HG03060 (cell line): ENCODE results near the gene SRGAP3.

Experiments
- ATAC-seq: cut with Tn5 transposase; IDR thresholded peaks from one replicate; pipeline ENCODE4 v1.9.1; 2021; ENCODE audit warnings: low read depth, moderate number of reproducible peaks; ENCODE audit not compliant: unreplicated experiment

The SRGAP3 gene

DNA sequence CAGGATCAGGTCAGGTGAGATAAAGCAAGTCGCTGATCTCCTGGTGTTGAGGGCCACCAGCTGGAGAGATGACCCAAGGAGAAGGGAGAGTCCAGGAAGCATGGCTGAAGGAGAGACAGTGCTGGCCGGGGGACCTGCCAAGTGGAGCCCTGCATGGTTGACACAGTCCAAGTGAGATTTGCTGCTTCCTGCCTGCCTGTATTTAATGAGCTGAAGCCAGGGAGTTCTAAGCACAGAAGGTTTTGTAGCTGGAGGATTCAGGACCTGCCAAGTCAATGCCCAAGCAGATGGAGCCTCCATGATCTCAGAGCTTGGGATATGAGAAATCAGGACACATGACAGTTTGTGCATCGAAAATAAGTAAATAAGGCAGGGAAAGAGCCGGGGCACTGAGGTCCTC is 125.6 kb downstream of the SRGAP3 start:
- no peak for ATAC-seq

DNA sequence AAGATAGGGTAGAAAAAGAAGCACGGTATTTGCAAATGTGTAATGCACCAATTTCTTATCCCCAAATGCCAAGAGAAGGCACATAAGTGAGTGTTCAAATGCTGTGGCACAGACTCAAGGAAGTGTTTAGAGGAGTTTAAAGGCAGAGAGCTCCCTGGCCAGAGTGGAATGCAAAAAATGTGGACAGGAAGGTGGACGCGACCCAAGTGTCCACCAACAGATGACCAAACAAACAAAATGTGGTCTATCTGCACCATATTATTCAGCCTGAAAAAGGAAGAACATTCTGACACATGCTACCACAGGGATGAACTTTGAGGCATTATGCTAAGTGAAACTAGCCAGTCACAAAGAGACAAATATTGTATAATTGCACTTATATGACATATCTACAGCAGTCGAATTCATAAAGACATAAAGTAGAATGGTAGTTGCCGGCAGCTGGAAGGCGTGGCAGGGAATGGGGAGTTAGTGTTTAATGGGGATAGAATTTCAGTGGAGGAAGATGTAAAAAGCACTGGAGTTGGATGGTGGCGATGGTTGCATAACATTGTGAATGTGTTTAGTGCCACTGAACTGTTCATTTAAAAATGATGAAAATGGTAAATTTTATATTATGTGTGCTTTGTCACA is 126.6 kb downstream of the SRGAP3 start:
- no peak for ATAC-seq

DNA sequence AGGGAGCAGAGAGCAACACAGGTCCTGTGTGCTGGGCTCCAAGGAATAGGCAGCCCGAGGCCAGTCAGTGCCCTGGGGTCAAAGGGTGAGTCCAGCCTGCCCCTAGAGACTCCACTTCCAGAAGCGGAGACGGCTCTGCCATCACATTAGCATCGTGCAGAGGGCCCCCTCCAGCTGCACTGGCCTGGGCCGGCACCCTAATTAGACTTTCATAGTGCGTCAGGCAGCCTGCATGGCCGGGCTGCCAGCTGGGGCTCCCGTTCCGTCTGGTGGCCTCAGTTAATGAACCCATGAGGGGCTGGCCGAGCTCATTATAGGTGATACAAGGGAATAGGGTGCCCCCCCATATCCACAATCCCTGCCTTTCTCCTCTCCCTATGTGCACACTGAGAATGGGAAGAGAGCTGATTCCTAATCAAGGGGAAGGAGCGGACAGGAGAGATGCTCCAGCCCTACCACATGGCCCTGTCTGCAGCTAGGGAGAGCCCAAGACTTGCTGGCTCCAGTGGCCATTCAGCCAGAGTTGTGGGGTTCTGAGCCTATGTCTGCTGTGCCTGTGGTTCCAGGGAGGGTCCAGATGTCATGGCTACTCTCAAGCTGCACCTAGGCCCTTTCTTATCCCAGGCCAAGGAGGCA is 128.0 kb downstream of the SRGAP3 start:
- ATAC-seq: no peak

DNA sequence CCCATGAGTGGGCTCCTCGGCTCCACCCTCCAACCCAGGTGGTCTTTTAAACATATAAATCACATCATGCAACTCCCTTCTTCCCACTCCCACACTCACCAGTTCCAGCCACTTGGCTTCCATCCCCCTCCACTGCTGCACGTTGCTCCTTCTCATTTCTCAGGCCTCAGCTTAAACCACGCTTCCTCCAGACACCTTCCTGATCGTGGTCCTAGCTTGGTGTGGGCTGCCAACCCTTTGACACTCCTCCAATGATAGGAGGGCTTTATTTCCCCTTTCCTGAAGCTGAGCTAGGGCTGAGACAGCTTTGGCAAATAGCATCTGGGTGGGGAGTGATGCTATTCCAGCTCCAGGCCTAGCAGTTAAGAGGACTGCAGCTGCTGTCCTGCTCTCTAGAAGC is 130.1 kb downstream of the SRGAP3 start:
- no peak for ATAC-seq

DNA sequence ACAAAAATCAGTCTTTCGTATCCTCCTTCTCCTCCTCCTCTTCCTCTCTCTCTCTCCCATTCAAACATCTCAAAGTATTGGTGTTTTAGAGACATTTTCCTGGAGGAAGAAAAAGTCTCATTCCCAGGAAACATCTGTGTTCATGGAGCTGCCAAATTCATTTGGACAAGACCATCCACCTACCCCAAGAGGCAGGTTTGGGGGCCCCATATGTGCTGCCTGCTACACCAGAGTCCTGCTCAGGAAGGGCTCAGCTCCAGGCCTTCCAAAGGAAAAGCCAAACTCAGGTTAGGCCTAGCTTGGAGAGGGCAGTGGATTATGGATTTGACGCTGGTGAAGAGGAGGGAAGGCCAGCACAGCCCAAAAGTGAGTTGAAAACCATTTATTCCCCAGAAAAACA is 131.2 kb downstream of the SRGAP3 start:
- no peak for ATAC-seq

DNA sequence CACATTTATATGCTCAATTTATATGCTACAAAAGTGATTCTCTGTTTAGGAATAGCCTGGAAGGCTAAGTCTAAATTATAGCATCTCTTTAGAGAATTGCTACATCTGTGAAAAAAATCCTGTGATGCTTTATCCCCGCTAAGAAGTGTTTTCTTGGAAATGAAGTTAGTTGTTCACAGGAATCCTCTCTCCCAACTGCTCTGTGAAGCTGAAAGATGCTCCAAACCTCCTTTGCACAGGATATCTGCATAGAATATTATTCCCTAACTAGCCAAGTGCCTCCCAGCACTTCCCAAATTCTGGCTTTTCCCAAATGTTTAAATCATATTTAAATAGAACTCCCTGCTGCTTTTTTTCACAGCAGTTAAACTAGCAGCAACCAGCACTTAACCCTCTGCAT is 132.2 kb downstream of the SRGAP3 start:
- ATAC-seq: no peak

DNA sequence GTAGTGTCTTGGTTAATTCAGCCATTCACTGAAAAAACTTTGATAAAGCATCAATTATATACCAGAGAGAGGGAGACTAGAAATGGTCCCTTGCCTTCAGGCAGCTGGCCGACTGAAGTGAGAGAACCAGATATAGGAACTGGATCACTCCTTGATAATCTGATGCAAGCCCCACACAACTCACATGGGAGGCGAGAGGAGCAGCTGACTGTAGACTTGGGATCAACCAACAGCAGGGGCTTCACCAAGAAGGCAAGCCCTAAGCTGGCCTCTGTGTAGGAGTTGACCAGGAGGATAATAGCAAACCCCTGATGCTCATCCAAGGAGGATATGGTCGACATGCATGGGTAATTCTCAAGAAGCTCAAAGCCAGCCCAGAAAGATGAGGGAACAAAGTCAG is 133.1 kb downstream of the SRGAP3 start:
- ATAC-seq: no peak

DNA sequence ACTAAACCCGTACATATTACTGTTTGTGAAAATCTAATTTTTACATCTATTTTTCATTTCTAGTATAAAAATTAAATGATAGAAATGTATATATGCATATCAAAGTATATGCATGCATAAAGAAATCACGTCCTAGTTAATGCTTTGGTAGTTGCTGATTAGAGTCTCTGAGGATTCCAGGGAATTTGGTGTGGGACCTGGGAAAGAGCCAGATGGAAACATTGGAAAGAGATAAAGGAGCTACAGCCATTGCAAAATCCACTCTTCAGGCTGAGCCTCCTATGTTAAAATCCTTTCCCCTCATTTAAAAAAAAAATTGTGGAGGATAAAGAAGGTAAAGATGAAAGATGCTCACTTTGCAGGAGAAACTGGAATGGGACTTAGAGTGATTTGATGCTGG is 134.1 kb downstream of the SRGAP3 start:
- ATAC-seq: no peak

DNA sequence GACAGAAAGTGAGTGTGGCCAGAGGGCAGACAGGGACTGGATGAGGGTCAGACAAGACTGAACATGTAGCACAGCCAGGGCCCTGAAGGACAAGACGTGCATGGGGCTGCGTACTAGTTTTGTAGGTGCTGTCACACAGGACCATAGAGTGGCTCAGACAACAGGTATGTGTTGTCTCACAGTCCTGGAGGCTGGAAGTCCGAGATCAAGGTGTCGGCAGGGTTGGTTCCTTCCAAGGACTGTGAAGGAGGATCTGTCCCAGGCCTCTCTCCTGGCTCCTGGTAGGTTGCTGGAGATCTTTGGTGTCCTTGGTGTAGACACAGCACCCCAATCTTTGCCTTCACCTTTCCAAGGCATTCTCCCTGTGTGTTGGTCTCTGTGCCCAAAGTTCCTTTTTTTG is 136.4 kb downstream of the SRGAP3 start:
- ATAC-seq: no peak

DNA sequence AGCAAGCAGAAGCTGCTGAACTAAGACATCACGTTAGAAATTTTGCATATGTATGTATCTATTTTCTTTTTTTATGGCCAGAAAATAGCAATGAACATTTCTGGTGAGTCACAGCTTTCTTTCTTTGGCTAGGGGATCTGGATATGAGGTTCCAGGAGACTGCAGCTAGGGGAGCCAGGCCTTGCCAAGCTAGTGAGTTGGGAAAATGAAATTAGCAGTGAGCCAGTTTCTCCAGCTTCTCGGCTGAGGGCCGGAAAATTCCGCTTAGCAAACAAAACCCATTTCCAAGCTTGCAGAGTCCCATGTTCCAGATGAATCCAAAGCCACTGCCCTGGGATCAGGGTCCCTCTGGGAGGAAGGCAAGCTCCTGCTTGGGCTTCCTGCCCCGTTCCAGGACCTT is 137.6 kb downstream of the SRGAP3 start:
- ATAC-seq: no peak

DNA sequence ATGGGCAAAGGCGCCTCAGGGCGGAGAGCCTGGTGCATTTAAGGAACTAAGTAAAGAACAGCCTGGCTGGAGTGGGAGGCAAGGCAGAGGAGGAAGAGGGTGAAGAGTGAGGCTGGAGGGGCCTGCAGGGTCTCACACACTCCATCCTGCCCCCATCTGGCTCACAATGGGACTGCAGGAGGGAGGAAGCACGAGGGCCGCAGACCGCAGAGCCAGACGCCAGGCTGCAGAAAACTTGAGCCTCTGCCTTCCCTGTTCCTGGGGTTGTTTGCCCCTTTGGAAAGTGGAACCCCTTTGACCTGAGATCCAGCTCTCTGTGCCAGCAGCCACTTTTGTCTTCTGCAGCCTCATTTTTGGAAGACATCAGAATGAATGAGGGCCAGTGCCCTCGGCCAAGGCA is 138.0 kb downstream of the SRGAP3 start:
- no peak for ATAC-seq

DNA sequence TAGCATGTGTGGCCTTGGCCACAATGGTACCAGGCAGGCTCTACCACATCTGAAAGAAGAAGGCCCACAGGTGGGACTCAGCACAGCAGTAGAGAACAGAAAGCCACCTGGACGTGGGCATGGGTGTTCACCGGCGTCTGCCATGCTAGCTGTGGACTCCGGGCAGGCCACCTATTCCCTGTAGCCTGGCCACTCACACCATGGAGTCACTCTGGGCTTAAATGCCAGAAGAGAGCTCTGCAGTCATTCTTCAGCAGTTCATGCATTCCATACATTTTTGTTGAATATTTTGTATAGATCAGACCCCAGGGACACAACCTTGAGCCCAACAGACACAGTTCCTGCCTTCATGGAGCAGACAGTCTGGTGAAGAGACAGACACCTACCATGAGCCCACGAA is 138.6 kb downstream of the SRGAP3 start:
- ATAC-seq: no peak

DNA sequence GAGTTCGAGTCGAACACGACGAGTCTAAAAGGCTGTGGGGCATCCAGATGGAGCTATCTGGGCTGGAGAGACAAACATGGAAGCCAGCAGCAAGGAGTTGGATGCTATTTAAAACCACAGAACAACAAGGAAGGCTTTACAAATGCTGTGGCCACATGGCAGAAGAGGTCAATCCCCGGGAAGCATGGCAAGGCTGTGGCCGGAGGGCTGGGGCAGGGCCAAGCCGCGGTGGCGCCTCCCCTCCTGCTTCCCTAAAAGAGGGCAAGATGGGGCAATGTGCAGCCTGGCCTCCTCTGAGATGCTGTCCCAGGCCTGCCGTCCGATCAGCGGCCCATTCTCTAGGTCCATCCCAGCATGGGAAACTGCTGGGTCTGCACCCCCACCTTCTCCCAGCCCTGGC is 139.1 kb downstream of the SRGAP3 start:
- no peak for ATAC-seq

DNA sequence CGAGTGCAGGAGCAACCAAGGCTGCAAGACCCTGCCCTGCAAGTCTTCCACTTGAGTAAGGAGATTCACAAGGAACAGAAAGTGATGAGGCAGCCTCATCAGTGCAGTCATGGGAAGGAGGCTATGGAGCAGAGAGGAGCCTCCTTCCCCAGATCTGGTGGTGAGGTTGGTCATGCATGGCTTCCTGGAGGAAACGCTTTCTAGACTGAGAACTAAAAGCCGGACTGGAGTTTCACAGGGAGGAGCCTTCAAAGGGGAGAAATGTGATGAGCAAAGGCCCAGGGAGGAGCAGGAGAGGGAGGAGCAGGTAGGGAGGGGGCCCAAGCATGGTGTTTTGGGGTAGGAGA is 139.9 kb downstream of the SRGAP3 start:
- ATAC-seq: no peak

DNA sequence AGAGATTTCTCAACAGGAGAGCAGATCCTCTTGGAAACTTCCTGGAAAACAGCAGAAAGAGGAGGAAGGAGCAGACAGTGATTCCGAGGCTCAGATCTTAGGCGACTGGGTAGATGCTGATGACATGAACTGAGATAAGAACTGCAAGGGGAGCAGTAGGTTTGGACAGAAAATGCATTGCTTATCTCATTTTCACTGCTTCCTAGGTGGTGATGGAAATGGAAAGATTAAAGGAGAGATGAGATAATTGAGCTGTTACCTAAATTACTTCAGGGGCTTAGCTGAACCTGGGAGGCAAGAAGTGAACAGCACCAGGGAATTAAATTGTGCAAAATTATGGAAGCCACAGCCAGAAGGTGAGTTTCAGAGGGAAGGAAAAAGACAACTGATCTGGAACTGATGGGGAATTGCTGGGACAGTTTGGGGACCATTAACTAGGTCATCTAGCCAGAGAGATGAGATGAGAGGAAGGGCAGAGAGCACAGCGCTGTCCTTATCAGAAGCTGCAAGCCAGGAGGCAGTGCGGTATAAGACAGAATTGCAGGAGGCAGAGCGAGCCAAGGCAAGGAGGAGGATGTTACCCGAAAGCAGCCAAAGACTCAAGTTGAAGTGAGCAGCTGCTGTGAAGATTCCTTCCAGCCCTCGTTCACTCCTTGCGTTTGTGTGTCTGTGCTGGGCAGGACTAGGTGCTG is 140.4 kb downstream of the SRGAP3 start:
- no peak for ATAC-seq

DNA sequence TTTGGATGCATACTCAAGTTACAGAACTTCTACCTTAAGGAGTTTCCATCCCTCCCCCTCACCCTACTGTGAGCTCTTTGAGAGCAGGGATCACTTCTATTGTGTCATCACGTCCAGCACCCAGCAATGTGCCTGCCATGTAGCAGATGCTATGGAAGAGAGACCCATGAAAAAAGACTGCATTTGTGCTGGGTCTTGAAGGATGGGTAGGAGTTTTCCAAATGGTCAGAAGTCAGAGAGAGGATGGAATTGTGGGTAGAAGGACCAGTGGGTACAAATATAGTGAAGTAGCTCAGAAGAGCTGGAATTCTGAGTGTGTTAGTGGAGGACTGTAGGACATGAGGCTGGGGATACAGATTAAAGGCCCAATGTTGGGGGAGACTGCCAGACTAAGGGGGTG is 141.7 kb downstream of the SRGAP3 start:
- ATAC-seq: no peak

DNA sequence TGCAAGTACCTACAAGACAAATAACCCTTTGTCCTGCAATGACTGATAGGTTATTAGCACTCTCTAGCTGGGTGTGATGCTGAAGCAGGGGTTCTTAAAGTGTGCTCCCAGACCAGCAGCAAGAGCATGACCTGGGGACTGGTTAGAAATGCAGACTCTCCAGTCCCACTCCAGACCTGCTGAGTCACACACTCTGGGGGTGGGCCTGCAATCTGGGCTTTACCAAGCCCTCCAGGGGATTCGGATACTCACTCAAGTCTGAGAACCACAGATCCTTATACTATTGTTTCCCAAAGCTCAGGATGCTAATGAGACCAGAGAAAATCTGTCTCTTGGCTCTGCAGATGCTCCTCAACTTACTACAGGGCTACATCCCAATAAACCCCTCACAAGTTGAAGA is 144.0 kb downstream of the SRGAP3 start:
- ATAC-seq: no peak

DNA sequence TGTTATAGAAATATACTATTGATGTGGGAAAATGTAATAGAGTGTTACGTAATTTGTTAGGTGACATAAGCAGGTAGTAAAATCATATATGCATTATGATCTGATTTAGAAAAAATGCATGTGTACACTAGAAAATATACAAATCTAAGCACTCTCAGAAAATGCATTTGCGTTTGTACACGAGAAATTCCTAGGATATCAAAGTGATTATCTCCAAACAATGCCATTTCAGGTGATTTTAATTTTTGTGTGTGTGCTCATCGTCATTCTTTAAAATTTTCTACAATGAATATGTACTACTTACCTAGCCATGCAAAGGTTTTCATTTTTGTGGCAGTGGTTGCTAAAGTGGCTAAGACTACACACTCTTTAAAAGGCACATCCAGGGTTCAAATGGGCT is 145.3 kb downstream of the SRGAP3 start:
- no peak for ATAC-seq

DNA sequence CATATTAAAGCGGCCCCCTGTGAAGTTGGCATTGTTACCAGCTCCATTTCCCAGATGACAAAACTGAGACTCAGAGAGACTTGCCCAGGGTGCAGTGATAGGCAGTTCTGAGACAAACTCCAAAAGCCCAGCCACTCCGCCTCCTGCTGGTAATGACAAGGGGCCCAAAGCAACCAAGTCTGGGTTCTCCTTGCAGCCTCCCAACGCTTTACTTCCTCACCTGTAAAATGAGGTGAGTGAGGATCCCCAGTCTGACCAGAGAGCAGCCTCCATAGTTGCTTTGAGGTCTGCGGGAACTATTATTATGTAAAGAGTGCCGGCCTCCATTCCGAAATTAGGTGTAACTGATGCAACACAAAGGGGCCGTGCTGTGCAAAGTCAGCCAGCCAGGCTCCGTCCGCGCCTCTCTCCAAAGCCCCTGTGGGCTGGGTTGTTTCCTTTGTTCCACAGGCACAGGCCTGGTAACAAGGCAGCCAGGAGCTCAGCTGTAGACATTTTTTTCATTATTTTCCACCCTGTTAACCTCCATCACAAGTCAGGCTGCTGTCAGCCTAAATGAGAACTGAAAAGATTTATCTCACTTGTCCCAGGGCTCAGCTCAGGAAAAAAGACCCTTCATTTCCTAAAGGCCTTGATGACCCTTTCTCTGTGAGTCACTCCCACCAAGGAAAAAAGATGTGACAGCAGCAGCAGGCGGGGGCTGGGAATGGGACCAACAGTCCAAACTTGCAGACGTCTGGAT is 147.0 kb downstream of the SRGAP3 start:
- no peak for ATAC-seq

DNA sequence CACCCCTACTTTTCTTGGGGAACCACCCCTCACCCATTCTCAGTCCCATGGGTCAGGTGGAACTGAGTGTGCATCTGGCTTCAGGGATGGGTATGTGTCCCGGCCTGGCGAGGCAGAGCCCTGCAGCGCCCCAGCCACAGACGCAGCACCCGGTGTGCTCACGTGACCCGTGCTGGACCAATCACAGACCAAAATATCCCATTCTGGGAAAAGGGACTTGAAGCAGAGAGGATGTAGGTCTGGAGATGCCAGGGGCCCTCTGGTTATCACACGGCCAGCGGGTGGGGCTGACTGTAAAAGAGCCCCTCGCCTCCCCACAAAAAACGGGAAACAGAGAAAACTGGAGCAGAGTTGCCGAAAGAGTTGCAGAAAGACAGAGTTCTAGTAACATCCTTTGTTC is 148.2 kb downstream of the SRGAP3 start:
- no peak for ATAC-seq

DNA sequence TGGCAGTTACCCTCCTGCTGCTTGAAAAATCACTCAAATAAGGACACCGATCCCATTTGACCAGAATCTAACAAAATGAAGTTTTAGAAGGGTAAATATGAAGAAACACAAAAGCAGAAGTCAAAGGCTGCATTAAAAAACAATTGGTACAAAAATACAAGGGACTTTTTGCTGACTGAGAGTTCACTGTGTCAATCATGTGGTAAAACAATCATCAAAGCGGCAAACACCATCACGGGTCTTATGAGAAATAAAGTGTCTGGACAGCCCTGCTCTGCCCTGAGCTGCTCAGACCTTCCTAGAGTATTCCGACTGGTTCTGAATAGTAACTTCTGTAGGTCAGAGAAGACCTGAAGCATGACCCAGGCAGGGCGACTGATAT is 148.9 kb downstream of the SRGAP3 start:
- ATAC-seq: no peak
